H9 (cell line): Measurements from ENCODE around the gene TBC1D8. TPM values are rescaled to one million over a fixed set of nuclear protein-coding genes. Genes with fewer than 3 reads are reported as not detected.

Source experiments
- DNase-seq: peaks from one replicate; pipeline ENCODE4 v3.0.0-alpha.2; 2017
- H2AFZ ChIP-seq: one replicate; pipeline ENCODE4 v1.6.1; 2013; ENCODE audit warnings: mild to moderate bottlenecking, low read length, control low read depth, moderate library complexity
- H2AK5ac ChIP-seq: 2 replicates; pipeline ENCODE4 v1.6.1; 2013; ENCODE audit warnings: low read length, control low read depth, mixed read lengths; ENCODE audit not compliant: insufficient read length
- H2BK120ac ChIP-seq: one replicate; pipeline ENCODE4 v1.6.1; 2013; ENCODE audit warnings: low read depth, mild to moderate bottlenecking, low read length, control low read depth, inconsistent platforms; ENCODE audit not compliant: poor library complexity, severe bottlenecking
- H2BK12ac ChIP-seq: 2 replicates; pipeline ENCODE4 v1.6.1; 2013; ENCODE audit warnings: low read length, control low read depth, mixed read lengths, low read depth; ENCODE audit not compliant: insufficient read length
- H2BK15ac ChIP-seq: 2 replicates; pipeline ENCODE4 v1.6.1; 2013; ENCODE audit warnings: low read depth, low read length, control low read depth
- H2BK20ac ChIP-seq: one replicate; pipeline ENCODE4 v1.6.1; 2013; ENCODE audit warnings: low read depth, mild to moderate bottlenecking, low read length, control low read depth, inconsistent platforms; ENCODE audit not compliant: poor library complexity, severe bottlenecking
- H2BK5ac ChIP-seq: 2 replicates; pipeline ENCODE4 v1.6.1; 2013; ENCODE audit warnings: low read length, control low read depth, mixed read lengths; ENCODE audit not compliant: insufficient read length
- H3K14ac ChIP-seq: 2 replicates; pipeline ENCODE4 v1.6.1; 2013; ENCODE audit warnings: low read length, control low read depth; ENCODE audit not compliant: insufficient read depth
- H3K18ac ChIP-seq: 2 replicates; pipeline ENCODE4 v1.6.1; 2013; ENCODE audit warnings: low read depth, mild to moderate bottlenecking, mixed read lengths, low read length, control low read depth; ENCODE audit not compliant: insufficient read length
- H3K23ac ChIP-seq: 2 replicates; pipeline ENCODE4 v1.6.1; 2013; ENCODE audit warnings: low read length, control low read depth, mixed read lengths, low read depth; ENCODE audit not compliant: insufficient read length
- H3K23me2 ChIP-seq: 2 replicates; pipeline ENCODE4 v1.6.1; 2013; ENCODE audit warnings: low read depth, mild to moderate bottlenecking, mixed read lengths, low read length, control low read depth; ENCODE audit not compliant: insufficient read length, poor library complexity, severe bottlenecking
- H3K27ac ChIP-seq: 2 replicates; pipeline ENCODE4 v1.5.1; 2013; ENCODE audit warnings: low read length, control low read depth, mixed read lengths, low read depth; ENCODE audit not compliant: insufficient read length
- H3K27me3 ChIP-seq: 2 replicates; pipeline ENCODE4 v1.6.1; 2013; ENCODE audit warnings: low read length, control low read depth, inconsistent platforms; ENCODE audit not compliant: insufficient read depth
- H3K4ac ChIP-seq: 2 replicates; pipeline ENCODE4 v1.6.1; 2013; ENCODE audit warnings: low read depth, mild to moderate bottlenecking, control low read depth, inconsistent platforms, low read length, moderate library complexity
- H3K4me1 ChIP-seq: 2 replicates; pipeline ENCODE4 v1.6.1; 2013; ENCODE audit warnings: low read length, control low read depth, inconsistent platforms; ENCODE audit not compliant: insufficient read depth
- H3K4me2 ChIP-seq: 2 replicates; pipeline ENCODE4 v1.6.1; 2013; ENCODE audit warnings: low read length, control low read depth, mixed read lengths; ENCODE audit not compliant: insufficient read length, insufficient read depth
- H3K56ac ChIP-seq: 2 replicates; pipeline ENCODE4 v1.6.1; 2013; ENCODE audit warnings: low read depth, mild to moderate bottlenecking, mixed read lengths, low read length, control low read depth; ENCODE audit not compliant: insufficient read length
- H3K79me1 ChIP-seq: 2 replicates; pipeline ENCODE4 v1.6.1; 2013; ENCODE audit warnings: low read depth, mild to moderate bottlenecking, moderate library complexity, low read length, control low read depth, inconsistent platforms; ENCODE audit not compliant: insufficient read depth, poor library complexity, severe bottlenecking
- H3K79me2 ChIP-seq: 2 replicates; pipeline ENCODE4 v1.6.1; 2013; ENCODE audit warnings: low read length, control low read depth, inconsistent platforms; ENCODE audit not compliant: insufficient read depth
- H3K9ac ChIP-seq: 2 replicates; pipeline ENCODE4 v1.6.1; 2013; ENCODE audit warnings: low read length, control low read depth, mixed read lengths; ENCODE audit not compliant: insufficient read length; ENCODE audit errors: extremely low read depth
- H3K9me3 ChIP-seq: one replicate; pipeline ENCODE4 v1.6.1; 2013; ENCODE audit warnings: low read depth, low read length, inconsistent platforms; ENCODE audit not compliant: control insufficient read depth
- H3T11ph ChIP-seq: one replicate; pipeline ENCODE4 v1.6.1; 2013; ENCODE audit warnings: mild to moderate bottlenecking, low read length, control low read depth, inconsistent platforms
- H4K20me1 ChIP-seq: one replicate; pipeline ENCODE4 v1.6.1; 2013; ENCODE audit not compliant: control insufficient read depth, insufficient read length, insufficient read depth
- H4K5ac ChIP-seq: 2 replicates; pipeline ENCODE4 v1.6.1; 2013; ENCODE audit warnings: low read depth, mild to moderate bottlenecking, mixed read lengths, low read length, control low read depth; ENCODE audit not compliant: insufficient read length
- H4K8ac ChIP-seq: replicated peaks from 2 replicates; pipeline ENCODE4 v1.6.1; 2013; ENCODE audit warnings: low read length, control low read depth, mixed read lengths, low read depth; ENCODE audit not compliant: insufficient read length
- H4K91ac ChIP-seq: 2 replicates; pipeline ENCODE4 v1.6.1; 2013; ENCODE audit warnings: low read depth, mild to moderate bottlenecking, moderate library complexity, mixed read lengths, low read length, control low read depth; ENCODE audit not compliant: insufficient read length
- H3K27ac Mint-ChIP-seq, 3 experiments: 2 replicates in 2 of 3; 3 replicates in 1 of 3; pipeline ENCODE4 v1.8.0; 2020 to 2021; ENCODE audit warnings: mixed read lengths in 3 of 3, mild to moderate bottlenecking in 1 of 3, moderate library complexity in 1 of 3
- H3K27me3 Mint-ChIP-seq: 2 replicates; pipeline ENCODE4 v1.8.0; 2021; ENCODE audit warnings: low read depth, mild to moderate bottlenecking, moderate library complexity, mixed read lengths
- H3K36me3 Mint-ChIP-seq, 3 experiments: 2 replicates in 2 of 3; 3 replicates in 1 of 3; pipeline ENCODE4 v1.8.0; 2020 to 2021; ENCODE audit warnings: low read depth in 3 of 3, mixed read lengths in 3 of 3; ENCODE audit not compliant: insufficient read depth in 1 of 3
- H3K4me1 Mint-ChIP-seq, 2 experiments: 2 replicates each; pipeline ENCODE4 v1.8.0; 2020; ENCODE audit warnings: mixed read lengths in 2 of 2
- H3K4me3 Mint-ChIP-seq, 2 experiments: 2 replicates in 1 of 2; 3 replicates in 1 of 2; pipeline ENCODE4 v1.8.0; 2020 to 2021; ENCODE audit warnings: mild to moderate bottlenecking in 2 of 2, mixed read lengths in 2 of 2, moderate library complexity in 1 of 2
- H3K9me3 Mint-ChIP-seq, 2 experiments: 2 replicates in 1 of 2; 3 replicates in 1 of 2; pipeline ENCODE4 v1.8.0; 2020; ENCODE audit warnings: mild to moderate bottlenecking in 2 of 2, mixed read lengths in 2 of 2, moderate library complexity in 1 of 2
- WGBS: extraction: QIAGEN DNeasy Blood & Tissue Kit; methylation state at CpG from one replicate; pipeline ENCODE4 v1.1.7; 2013; ENCODE audit warnings: missing lambda C conversion rate, low lambda C conversion rate, mixed read lengths; ENCODE audit not compliant: insufficient read length; ENCODE audit errors: extremely low coverage; 5-methylcytosine and 5-hydroxymethylcytosine counted together
- total RNA-seq: library from RNA; stranded (reverse); gene quantifications from 2 replicates; pipeline ENCODE4 v1.2.1, GENCODE V29; 2021
- TF ChIP-seq, protein P1 (sequence below): fragments of 200-600 bp; sonication (generic); conservative IDR thresholded peaks from 3 replicates; pipeline ENCODE4 v1.8.0; 2021; ENCODE audit warnings: antibody characterized with exemption, mild to moderate bottlenecking

Gene TBC1D8
- total RNA-seq, 1 experiment from 2014 or later = 16.6 TPM

DNA sequence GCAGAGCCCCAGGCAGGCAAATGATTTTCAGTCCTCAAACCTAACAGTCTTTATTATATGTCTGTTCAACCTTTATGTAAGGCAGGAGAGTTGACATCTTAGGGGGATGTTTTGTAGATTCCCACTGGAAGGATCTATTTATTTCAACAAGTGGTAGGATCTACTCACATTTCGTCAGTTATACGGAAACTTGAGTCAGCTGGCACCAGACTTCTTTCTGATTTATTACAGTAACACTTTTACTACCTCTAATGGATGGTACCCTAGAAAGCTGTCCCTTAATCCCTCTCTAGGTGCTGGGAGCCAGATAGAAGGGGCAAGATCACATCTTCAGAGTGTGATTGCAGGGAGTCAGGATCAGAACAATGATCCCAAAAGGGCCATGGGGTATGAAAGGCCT, 151.2 kb downstream of the TBC1D8 start:
- no peak overlapping the region for H2BK12ac ChIP-seq
- Mint-ChIP-seq H3K27me3 (peaks cover 11% of the 10 kb centered on the region), H3K4me3 (no peak overlapping the region), H3K4me1 (peaks cover 20 to 28% of the 10 kb centered on the region in 2 experiments), H3K27ac (no peak overlapping the region), H3K36me3 (peaks cover 25 to 26% (median 26%) of the 10 kb centered on the region in 3 experiments), H3K9me3 (peaks cover 5% of the 10 kb centered on the region in 2 experiments; a peak in 4 of 5 replicates)
- no peak overlapping the region for H3K4ac ChIP-seq
- peaks cover 3% of the 10 kb centered on the region; the same call in 1 of the 2 replicates for H3K4me1 ChIP-seq
- H4K91ac ChIP-seq = no peak overlapping the region
- no peak overlapping the region for H3K14ac ChIP-seq
- H3K4me2 ChIP-seq = no peak overlapping the region
- TF ChIP-seq, protein P1, sequence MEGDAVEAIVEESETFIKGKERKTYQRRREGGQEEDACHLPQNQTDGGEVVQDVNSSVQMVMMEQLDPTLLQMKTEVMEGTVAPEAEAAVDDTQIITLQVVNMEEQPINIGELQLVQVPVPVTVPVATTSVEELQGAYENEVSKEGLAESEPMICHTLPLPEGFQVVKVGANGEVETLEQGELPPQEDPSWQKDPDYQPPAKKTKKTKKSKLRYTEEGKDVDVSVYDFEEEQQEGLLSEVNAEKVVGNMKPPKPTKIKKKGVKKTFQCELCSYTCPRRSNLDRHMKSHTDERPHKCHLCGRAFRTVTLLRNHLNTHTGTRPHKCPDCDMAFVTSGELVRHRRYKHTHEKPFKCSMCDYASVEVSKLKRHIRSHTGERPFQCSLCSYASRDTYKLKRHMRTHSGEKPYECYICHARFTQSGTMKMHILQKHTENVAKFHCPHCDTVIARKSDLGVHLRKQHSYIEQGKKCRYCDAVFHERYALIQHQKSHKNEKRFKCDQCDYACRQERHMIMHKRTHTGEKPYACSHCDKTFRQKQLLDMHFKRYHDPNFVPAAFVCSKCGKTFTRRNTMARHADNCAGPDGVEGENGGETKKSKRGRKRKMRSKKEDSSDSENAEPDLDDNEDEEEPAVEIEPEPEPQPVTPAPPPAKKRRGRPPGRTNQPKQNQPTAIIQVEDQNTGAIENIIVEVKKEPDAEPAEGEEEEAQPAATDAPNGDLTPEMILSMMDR = no peak
- H2BK5ac ChIP-seq = no peak overlapping the region
- no peak overlapping the region for H2AFZ ChIP-seq
- H3K27ac ChIP-seq = no peak overlapping the region
- H3T11ph ChIP-seq = no peak overlapping the region
- peaks cover 8% of the 10 kb centered on the region for H3K23me2 ChIP-seq
- no peak overlapping the region for H4K8ac ChIP-seq
- H3K56ac ChIP-seq = no peak overlapping the region
- no peak overlapping the region for H3K9ac ChIP-seq
- no peaks in the 10 kb centered on the region for H3K9me3 ChIP-seq
- no peak for DNase-seq
- H2BK120ac ChIP-seq = no peak overlapping the region
- peaks cover 15% of the 10 kb centered on the region; the same call in 1 of the 2 replicates for H3K79me2 ChIP-seq
- no CpG with 5 or more reads among the region's 2 CpGs for WGBS
- H2AK5ac ChIP-seq = no peak overlapping the region
- H2BK20ac ChIP-seq = no peak overlapping the region
- no peak overlapping the region for H3K23ac ChIP-seq
- H4K20me1 ChIP-seq = no peaks in the 10 kb centered on the region
- no peaks in the 10 kb centered on the region for H3K79me1 ChIP-seq
- H3K27me3 ChIP-seq = no peaks in the 10 kb centered on the region
- no peak overlapping the region for H3K18ac ChIP-seq
- H4K5ac ChIP-seq = no peak overlapping the region
- H2BK15ac ChIP-seq = no peak overlapping the region
